ENCODE results near the gene FRG2B.
"Not testable (repeated sequence)": the region's sequence is repeated elsewhere in the genome, so short reads cannot be mapped to it uniquely, and the experiment has no call there.

The FRG2B gene

GRCh38 chr10:133590226-133590969 lies 36.2 kb downstream of the FRG2B start:
- Histone ChIP-seq H3K9me3 (ENCODE audit: insufficient read depth, low read length) (no peaks in the 10 kb centered on the region), H3K27me3 (ENCODE audit: low read length) (no peaks in the 10 kb centered on the region), H3K9me2 (replicated peaks; ENCODE audit: insufficient read depth, low read length) (no peaks in the 10 kb centered on the region), H3K36me3 (ENCODE audit: low read length) (no peaks in the 10 kb centered on the region), H3K27ac (ENCODE audit: low read depth, low read length) (no peak overlapping the region), H3F3A (ENCODE audit: insufficient read depth) (no peaks in the 10 kb centered on the region), H4K20me1 (ENCODE audit: low read depth, low read length) (no peaks in the 10 kb centered on the region), H3K79me2 (ENCODE audit: insufficient read depth, low read length) (no peaks in the 10 kb centered on the region), H3K4me3 (ENCODE audit: insufficient read depth, low read length, poor library complexity, severe bottlenecking) (no peak overlapping the region), H2AFZ (ENCODE audit: low read depth, low read length, severe bottlenecking) (no peak overlapping the region), H3K4me2 (ENCODE audit: low read depth, low read length, poor library complexity, severe bottlenecking) (no peak overlapping the region), H3K9ac (ENCODE audit: low read length) (no peak overlapping the region)
- no peak for TF ChIP-seq CTCF (IDR thresholded peaks at IDR 0.05; ENCODE audit: insufficient read depth, low read length, poor library complexity, severe bottlenecking)
- no peak for TF ChIP-seq EZH2phosphoT487 (conservative IDR thresholded peaks at IDR 0.05; ENCODE audit: low read length)

GRCh38 chr10:133577037-133577436 lies 49.6 kb downstream of the FRG2B start:
- not testable (repeated sequence) for H3K9ac ChIP-seq (ENCODE audit: low read length); H3K27me3 ChIP-seq (ENCODE audit: low read length); H3K9me3 ChIP-seq (ENCODE audit: insufficient read depth, low read length); H3K4me3 ChIP-seq (ENCODE audit: insufficient read depth, low read length, poor library complexity, severe bottlenecking); H3K9me2 ChIP-seq (replicated peaks; ENCODE audit: insufficient read depth, low read length); H3K79me2 ChIP-seq (ENCODE audit: insufficient read depth, low read length); H3K27ac ChIP-seq (ENCODE audit: low read depth, low read length); H3F3A ChIP-seq (ENCODE audit: insufficient read depth); H3K36me3 ChIP-seq (ENCODE audit: low read length); H4K20me1 ChIP-seq (ENCODE audit: low read depth, low read length); H3K4me2 ChIP-seq (ENCODE audit: low read depth, low read length, poor library complexity, severe bottlenecking); H2AFZ ChIP-seq (ENCODE audit: low read depth, low read length, severe bottlenecking)
